ENCODE measurements around the gene GARNL3. TPM values are rescaled to one million over a fixed set of nuclear protein-coding genes. Genes with fewer than 3 reads are reported as not detected.

GARNL3 gene
- total and polyA plus RNA-seq, 2 donors (not counting 1 experiment from before 2014, with no cell fraction given): 1.5 to 12.6 TPM

- TF ChIP-seq EZH2 (IDR thresholded peaks at IDR 0.05; ENCODE audit: borderline replicate concordance, insufficient read depth, low read depth, low read length, poor library complexity, severe bottlenecking) (no peak), CTCF (IDR thresholded peaks at IDR 0.05) (no peak)
- Histone ChIP-seq H3K4me3 (ENCODE audit: control extremely low read depth in 1 of 5, extremely low read depth in 1 of 5, insufficient read depth in 1 of 5, low read depth in 2 of 5, low read length in 4 of 5) (no peak overlapping the region), H3K27me3 (replicated peaks in 1 of 4; ENCODE audit: control extremely low read depth in 1 of 4, control insufficient read depth in 3 of 4, insufficient read depth in 4 of 4, low read length in 3 of 4) (no peaks in the 10 kb centered on the region), H3K36me3 (replicated peaks in 1 of 2; ENCODE audit: control extremely low read depth in 1 of 2, control insufficient read depth in 1 of 2, extremely low read depth in 1 of 2, insufficient read depth in 2 of 2, low read length in 1 of 2) (no peaks in the 10 kb centered on the region), H3K4me2 (replicated peaks; ENCODE audit: low read depth, low read length, poor library complexity, severe bottlenecking) (no peak overlapping the region), H3K9me3 (ENCODE audit: control extremely low read depth in 1 of 3, control insufficient read depth in 2 of 3, insufficient read depth in 1 of 3, low read length in 2 of 3) (no peaks in the 10 kb centered on the region), H3K9ac (ENCODE audit: low read length) (no peak overlapping the region), H4K20me1 (ENCODE audit: control insufficient read depth, insufficient read depth, low read length, poor library complexity, severe bottlenecking) (no peaks in the 10 kb centered on the region), H3K4me1 (ENCODE audit: control insufficient read depth in 2 of 2, insufficient read depth in 2 of 2, low read length in 2 of 2) (no peaks in the 10 kb centered on the region), H2AFZ (ENCODE audit: insufficient read depth, low read depth, low read length, poor library complexity, severe bottlenecking) (no peak overlapping the region), H3K27ac (ENCODE audit: low read length in 2 of 2) (no peak overlapping the region), H3K79me2 (ENCODE audit: control insufficient read depth, insufficient read depth, low read length) (no peaks in the 10 kb centered on the region)
- no peaks in the 10 kb centered on the region for H3K4me1 Mint-ChIP-seq
- intact Hi-C loops (cut with micrococcal nuclease): no loop called here
- no peaks in the 10 kb centered on the region for H3K27me3 Mint-ChIP-seq
- H3K4me3 Mint-ChIP-seq: no peak overlapping the region
- CTCF ChIA-PET: interaction anchor here (0.8 kb wide), 1 partner anchor 9 kb away, joined by 3 read pairs; no protein-coding TSS in a partner anchor
- WGBS (ENCODE audit: insufficient coverage): 88% methylated on average over 3 of the region's 3 CpGs
- POLR2A ChIA-PET: no interaction called here
- H3K9me3 Mint-ChIP-seq (ENCODE audit: insufficient read depth): no peaks in the 10 kb centered on the region
- no peak overlapping the region for H3K27ac Mint-ChIP-seq
- no peak for DNase-seq
- ATAC-seq (ENCODE audit: low read depth): no peak
These were observed 81.0 kb downstream of the GARNL3 start for GRCh38 chr9:127345566-127345965.

- Histone ChIP-seq H3K27ac (ENCODE audit: low read length in 2 of 2) (no peak overlapping the region), H3K4me3 (ENCODE audit: control extremely low read depth in 1 of 5, extremely low read depth in 1 of 5, insufficient read depth in 1 of 5, low read depth in 2 of 5, low read length in 4 of 5) (no peak overlapping the region), H3K4me1 (ENCODE audit: control insufficient read depth in 2 of 2, insufficient read depth in 2 of 2, low read length in 2 of 2) (no peaks in the 10 kb centered on the region), H3K79me2 (ENCODE audit: control insufficient read depth, insufficient read depth, low read length) (no peaks in the 10 kb centered on the region), H3K36me3 (replicated peaks in 1 of 2; ENCODE audit: control extremely low read depth in 1 of 2, control insufficient read depth in 1 of 2, extremely low read depth in 1 of 2, insufficient read depth in 2 of 2, low read length in 1 of 2) (no peaks in the 10 kb centered on the region), H3K9me3 (ENCODE audit: control extremely low read depth in 1 of 3, control insufficient read depth in 2 of 3, insufficient read depth in 1 of 3, low read length in 2 of 3) (no peaks in the 10 kb centered on the region), H4K20me1 (ENCODE audit: control insufficient read depth, insufficient read depth, low read length, poor library complexity, severe bottlenecking) (no peaks in the 10 kb centered on the region), H3K9ac (ENCODE audit: low read length) (no peak overlapping the region), H3K27me3 (replicated peaks in 1 of 4; ENCODE audit: control extremely low read depth in 1 of 4, control insufficient read depth in 3 of 4, insufficient read depth in 4 of 4, low read length in 3 of 4) (no peaks in the 10 kb centered on the region), H3K4me2 (replicated peaks; ENCODE audit: low read depth, low read length, poor library complexity, severe bottlenecking) (no peak overlapping the region), H2AFZ (ENCODE audit: insufficient read depth, low read depth, low read length, poor library complexity, severe bottlenecking) (no peak overlapping the region)
- no peak overlapping the region for H3K27ac Mint-ChIP-seq
- POLR2A ChIA-PET: no interaction called here
- CTCF ChIA-PET: interaction anchor here (0.9 kb wide), 1 partner anchor 132 kb away, joined by 3 read pairs; no protein-coding TSS in a partner anchor
- DNase-seq (no peak), ATAC-seq (ENCODE audit: low read depth) (no peak)
- H3K9me3 Mint-ChIP-seq (ENCODE audit: insufficient read depth): no peaks in the 10 kb centered on the region
- intact Hi-C loops (cut with micrococcal nuclease): no loop called here
- 92% methylated on average over 6 of the region's 6 CpGs for WGBS (ENCODE audit: insufficient coverage)
- H3K27me3 Mint-ChIP-seq: no peaks in the 10 kb centered on the region
- no peaks in the 10 kb centered on the region for H3K4me1 Mint-ChIP-seq
- H3K4me3 Mint-ChIP-seq: no peak overlapping the region
- TF ChIP-seq EZH2 (IDR thresholded peaks at IDR 0.05; ENCODE audit: borderline replicate concordance, insufficient read depth, low read depth, low read length, poor library complexity, severe bottlenecking): no peak
- TF ChIP-seq CTCF (IDR thresholded peaks at IDR 0.05): no peak
These were observed 82.0 kb downstream of the GARNL3 start for GRCh38 chr9:127346584-127346983.
